ENCODE measurements around the gene PPP1R11.
A peak's percentile ranks its signal among the peaks of the same experiment; 100 is the strongest.
"Not testable (repeated sequence)": the region's sequence is repeated elsewhere in the genome, so short reads cannot be mapped to it uniquely, and the experiment has no call there.

The PPP1R11 gene

GRCh38 chr6:30097902-30098768 is 31.1 kb downstream of the PPP1R11 start:
- DNase-seq, result no peak

DNA sequence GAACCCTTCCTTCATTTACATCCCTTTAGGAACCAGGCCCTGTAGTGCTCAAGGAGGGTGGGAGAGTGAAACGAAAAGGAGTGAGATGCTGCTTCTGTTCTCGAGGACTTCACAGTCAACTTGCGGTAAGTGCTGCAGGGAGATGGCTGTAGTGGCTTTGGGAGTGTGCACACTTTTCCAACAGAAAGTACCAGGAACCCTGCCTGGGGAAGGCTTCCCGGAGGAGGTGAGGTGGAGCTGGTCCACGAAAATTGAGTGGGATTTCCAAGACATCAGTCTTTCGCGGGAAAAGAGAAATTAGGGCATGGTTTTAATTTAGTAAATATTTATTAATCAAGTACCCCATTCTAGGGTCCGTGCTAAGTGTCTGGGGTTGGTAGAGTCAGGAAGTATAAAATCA is 33.2 kb downstream of the PPP1R11 start:
- DNase-seq, result no peak

DNA sequence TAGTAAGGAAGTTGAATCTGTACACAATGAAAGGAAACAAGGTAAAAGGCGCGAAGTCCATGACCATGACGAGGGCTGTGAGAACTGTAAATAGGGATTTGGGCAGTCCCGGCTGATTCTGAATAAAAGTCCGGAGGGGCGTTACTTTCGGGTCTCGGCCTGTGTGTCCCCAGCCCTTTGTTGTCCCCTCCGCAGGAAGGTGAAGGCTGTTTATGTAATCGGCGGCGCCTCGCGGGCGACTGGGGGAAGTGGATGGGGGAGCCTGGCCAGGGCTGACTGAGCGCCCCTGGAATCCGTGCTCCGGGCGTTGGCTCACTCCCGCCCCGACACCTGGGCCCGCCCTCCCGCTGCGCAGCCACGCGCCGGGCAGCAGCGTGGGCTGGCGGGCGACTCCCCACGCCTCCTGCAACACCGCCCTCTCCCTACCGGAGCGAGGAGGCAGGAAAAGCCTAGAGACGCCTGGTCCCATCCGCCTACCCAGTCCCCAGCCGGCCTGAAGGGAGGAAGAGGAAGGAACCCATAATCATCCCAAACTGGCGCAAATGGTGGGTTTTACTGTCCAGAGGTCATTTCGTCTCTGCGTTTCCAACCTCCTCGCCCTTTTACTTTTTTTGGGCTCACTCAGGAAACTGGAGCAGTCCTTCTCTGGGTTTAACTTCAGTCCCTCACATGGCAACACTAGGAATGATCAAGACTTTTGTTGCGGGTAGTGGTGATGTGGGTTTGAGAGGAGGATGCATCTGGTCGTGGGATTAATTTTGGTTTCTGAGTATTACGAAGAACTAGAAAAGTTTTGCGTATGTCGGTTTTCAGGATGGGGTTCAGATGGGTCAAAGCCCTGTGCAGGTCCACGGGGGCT is 33.8 kb downstream of the PPP1R11 start:
- DNase-seq, result peak in 1 of 5 donors; percentile 18

GRCh38 chr6:30101444-30102413 is 34.7 kb downstream of the PPP1R11 start:
- peak; percentile 58 to 66 (median 62) for DNase-seq

DNA sequence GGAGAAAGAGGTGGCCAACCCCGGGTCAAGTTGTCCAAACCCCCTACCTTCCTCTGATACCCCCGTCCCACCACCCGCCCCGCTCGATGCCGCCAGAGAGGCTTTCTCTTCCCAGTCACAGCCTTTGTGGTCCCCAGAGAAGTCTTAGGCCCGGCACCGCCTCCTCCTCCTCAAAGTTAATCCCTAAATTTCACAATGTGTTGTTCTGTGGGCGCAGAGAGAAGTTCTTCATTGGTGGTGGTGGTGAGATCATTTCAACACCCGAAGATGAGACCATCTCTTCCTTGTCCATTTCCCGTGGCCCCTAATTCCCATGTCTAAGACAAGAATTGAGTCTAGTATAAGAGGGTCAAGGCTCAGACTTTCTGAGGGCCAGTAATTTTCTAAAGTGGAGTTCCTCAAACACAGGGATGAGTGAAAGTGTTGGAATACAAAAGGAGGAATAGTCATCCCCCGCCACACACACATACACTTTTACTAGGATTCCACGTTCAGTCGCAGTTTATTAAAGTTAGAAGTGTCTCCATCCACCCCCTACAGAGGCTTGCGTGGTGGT is 35.5 kb downstream of the PPP1R11 start:
- DNase-seq, result no peak

DNA sequence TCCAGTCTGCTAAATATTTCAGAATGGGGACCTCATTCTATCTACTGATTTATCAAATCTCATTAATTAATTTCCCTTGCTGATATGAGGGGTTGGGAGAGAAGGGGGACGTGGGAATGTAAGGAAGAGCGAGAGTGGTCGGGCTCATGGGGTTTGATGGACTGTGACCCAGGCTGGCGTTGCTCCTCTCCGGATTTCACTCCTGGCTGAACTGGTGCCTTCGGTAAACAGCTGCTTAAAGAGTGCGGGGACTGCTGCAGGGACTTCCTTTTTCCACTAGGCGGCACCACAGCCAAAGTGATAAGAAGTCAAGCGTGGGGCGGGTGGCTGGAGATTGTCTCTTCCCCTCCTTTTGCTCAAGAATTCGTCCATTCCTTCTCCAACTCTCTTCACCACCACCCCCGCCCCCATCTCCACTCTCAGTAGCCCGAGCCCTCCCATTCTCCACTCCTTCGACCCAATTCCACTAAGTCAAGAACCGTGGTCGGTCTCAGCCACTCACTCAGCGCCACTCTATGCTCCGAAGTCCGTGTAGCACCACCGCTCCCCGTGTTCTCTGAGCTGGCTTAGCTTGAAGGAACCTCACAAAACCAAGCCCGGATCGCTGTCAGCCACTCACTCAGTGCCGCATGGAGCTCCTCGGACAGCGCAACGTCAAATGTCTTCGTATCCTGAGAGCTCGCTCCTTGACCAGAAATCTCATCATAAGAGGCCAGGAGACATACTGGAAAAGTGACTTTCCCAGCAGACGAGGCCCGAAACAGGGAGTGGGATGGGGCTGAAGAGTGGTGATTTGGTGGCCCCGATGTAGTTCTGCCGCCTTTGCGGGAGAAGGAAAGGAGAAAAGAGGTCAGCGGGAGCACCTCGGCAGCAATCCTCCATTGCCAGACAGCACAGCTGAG is 36.2 kb downstream of the PPP1R11 start:
- DNase-seq, result peak; percentile 59 to 85 (median 74)

DNA sequence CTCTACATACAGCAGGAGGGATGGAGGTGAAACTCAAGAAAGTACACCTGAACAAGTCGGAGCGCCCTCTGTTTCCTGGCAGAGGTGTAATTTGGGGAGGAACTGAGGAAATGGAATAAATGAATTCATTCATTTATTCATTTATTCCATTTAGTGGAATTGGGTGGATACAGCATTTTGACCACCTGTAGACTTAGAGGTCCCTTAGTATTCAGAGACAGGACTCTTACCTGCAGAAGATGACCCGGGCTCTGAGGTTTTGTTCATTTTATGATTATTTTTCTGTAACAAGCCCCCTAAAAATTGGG is 36.8 kb downstream of the PPP1R11 start:
- DNase-seq, result no peak

DNA sequence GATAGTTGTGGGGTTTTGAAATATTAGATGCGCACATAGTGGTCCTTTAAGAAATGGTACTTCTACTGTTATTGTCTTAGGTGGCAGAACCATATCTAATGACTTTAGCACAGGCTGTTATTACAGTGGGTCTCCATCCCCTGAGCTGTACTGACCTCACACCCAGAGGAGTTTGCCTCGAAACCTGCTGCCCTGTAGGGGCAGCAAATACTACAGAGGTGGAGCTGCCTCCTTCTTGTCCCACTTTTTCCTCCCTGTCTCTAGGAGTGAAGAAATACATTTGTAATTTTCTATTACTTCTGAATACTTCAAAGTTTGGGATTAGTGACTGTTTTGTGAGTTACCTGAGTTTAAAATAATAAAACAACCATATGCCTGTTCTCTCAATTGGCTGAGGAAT is 37.7 kb downstream of the PPP1R11 start:
- no peak for DNase-seq

DNA sequence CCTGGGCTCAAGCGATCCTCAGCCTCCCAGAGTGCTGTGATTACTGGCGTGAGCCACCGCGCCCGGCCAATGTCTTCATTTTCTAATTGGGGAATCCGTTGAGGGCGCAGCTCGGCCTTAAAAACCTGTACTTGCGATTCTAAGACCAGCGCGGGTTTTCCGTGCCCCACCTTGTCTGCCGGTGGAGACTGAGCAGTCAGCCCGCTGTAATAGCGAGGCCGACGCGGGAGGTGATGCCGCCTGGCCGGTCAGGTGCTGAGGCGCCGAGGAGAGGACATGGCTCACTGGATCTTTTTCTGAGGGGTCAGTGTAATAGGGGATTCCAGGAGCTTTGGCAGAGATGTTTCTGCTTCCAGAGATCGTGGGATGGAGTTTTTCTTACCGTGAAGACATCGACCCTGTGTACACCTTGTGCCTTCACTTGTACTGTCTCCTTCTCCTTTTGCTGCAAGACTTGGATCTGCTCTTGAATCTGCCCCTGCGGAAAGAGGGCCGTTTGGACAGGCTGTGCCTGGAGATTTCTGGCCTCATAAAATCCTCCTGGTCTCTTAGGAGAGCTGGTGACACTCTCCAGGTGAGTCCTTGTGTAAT is 44.4 kb downstream of the PPP1R11 start:
- no peak for DNase-seq

DNA sequence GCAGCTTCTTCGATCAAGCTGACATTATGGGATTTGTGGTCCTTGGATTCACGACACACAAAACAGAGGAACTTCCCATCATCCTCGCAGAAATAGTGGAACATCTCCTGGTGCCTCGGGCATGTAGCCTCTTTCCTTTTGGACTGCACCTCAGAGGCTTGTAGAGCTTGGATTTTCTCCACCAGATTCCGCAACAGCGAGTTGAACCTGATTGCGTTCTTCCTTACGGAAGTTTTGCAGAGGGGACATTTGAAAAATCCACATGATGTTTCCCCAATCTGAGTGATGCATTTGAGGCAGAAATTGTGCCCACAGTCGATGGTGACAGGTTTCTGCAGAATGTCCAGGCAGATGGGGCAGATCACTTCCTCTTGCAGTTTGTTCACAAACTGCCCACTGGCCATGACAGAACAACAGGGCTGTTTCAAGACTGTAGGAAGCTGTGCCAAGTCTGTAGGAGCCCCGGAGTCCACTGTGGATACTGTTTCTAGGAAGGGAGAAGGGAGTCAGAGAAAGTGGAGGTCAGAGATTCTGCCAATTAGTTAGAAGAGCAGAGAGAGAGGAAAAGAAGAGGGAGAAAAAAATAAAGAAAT is 45.5 kb downstream of the PPP1R11 start:
- DNase-seq, result no peak

GRCh38 chr6:30113003-30113759 is 46.2 kb downstream of the PPP1R11 start, which contains the start of gene TRIM31:
TSS of gene TRIM31 (minus strand) at chr6:30113090. CDS start at chr6:30112805, 285 bp downstream.
- DNase-seq, result no peak

DNA sequence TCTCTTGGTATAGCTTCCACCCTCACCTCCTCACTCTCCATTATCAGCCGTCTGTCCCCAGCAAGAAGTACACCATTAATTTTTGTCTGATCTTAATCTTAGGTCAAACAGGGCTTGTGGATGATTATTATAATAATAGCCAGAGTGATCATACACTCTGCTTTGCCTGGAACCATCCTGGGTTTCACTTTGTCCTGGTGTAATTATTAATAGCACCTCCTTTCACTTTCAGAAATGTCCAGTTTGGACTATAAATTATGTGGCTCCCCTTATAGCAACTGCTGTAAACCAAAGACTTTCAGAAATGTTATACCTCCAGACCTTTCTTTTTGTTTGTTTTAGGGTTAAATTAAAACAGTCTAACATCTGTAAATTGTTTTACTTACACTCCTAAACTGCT is 46.8 kb downstream of the PPP1R11 start:
- no peak for DNase-seq

GRCh38 chr6:30116724-30117123 is 49.7 kb downstream of the PPP1R11 start:
- no peak for DNase-seq

GRCh38 chr6:30118691-30119090 is 51.7 kb downstream of the PPP1R11 start:
- not testable (repeated sequence) for DNase-seq
